Activated naive CD8-positive, alpha-beta T cell treated with anti-CD3 and anti-CD28 coated beads, Interleukin-2, amount 50 U/mL, for 24 hours (primary cell): ENCODE data around the gene CTAGE6.
"Not testable (repeated sequence)": the region's sequence is repeated elsewhere in the genome, so short reads cannot be mapped to it uniquely, and the experiment has no call there.

Source experiments
- ATAC-seq: fragments of 150-1000 bp; cut with Tn5 transposase; one replicate; pipeline ENCODE4 v1.10.0; 2021
- DNase-seq: peaks from one replicate; pipeline ENCODE4 v3.0.0; 2021
- H3K27ac Mint-ChIP-seq: one replicate; pipeline ENCODE4 v1.8.0; 2021; ENCODE audit warnings: mild to moderate bottlenecking, mixed read lengths
- H3K27me3 Mint-ChIP-seq: one replicate; pipeline ENCODE4 v1.8.0; 2021; ENCODE audit warnings: mixed read lengths
- H3K36me3 Mint-ChIP-seq: one replicate; pipeline ENCODE4 v1.8.0; 2021; ENCODE audit warnings: low read depth, mixed read lengths
- H3K4me1 Mint-ChIP-seq: one replicate; pipeline ENCODE4 v1.8.0; 2021; ENCODE audit warnings: mixed read lengths
- H3K4me3 Mint-ChIP-seq: one replicate; pipeline ENCODE4 v1.8.0; 2021; ENCODE audit warnings: mild to moderate bottlenecking, moderate library complexity, mixed read lengths
- H3K9me3 Mint-ChIP-seq: one replicate; pipeline ENCODE4 v1.8.0; 2021; ENCODE audit warnings: mixed read lengths

CTAGE6 gene

DNA sequence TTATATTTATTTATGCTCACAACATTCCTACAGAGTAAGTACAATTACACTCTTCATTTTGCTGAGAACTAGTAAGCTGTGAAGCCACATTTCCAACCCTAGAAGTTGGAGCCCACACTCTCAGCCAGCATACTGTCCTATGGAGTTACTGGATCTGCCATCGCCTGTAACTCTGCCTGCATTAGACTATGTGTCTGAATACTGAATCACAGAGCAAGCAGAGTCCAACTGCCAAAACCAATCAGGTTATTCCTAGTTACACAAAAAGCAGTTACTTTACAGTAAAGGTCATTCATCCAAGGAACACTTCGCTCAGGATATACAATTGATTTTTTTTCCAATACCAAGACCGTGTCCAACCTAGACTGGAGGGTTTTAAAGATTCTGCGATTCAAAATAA, 21.5 kb downstream of the CTAGE6 start:
- H3K9me3 Mint-ChIP-seq, result no peaks in the 10 kb centered on the region
- no peak for ATAC-seq
- no peak overlapping the region for H3K27ac Mint-ChIP-seq
- H3K27me3 Mint-ChIP-seq, result no peaks in the 10 kb centered on the region
- no peak overlapping the region for H3K4me3 Mint-ChIP-seq
- DNase-seq, result no peak
- H3K36me3 Mint-ChIP-seq, result peaks cover 4% of the 10 kb centered on the region
- peaks cover 5% of the 10 kb centered on the region for H3K4me1 Mint-ChIP-seq

DNA sequence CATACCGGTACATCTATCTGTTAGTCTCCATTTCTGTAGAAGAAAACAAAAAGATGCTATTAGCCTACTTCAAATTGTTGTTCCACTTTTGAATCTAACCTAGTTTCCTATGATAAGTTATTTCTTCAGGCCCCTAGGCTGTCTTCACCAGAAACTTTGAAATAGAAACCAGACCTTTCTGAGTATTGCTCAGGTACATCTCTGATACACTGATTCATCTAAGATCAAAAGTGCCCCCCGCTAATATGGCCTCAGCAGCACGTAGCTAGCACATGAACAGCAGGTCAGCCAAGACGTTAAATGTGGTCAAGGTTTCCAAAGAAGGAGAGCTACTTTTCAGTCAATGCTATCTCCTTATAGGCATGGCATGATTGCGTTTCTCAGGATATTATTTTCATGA, 23.6 kb downstream of the CTAGE6 start:
- Mint-ChIP-seq H3K36me3 (peaks cover 20% of the 10 kb centered on the region), H3K27me3 (no peaks in the 10 kb centered on the region), H3K9me3 (no peaks in the 10 kb centered on the region), H3K27ac (no peak overlapping the region), H3K4me3 (no peak overlapping the region), H3K4me1 (peaks cover 5% of the 10 kb centered on the region)
- DNase-seq (no peak), ATAC-seq (no peak)

DNA sequence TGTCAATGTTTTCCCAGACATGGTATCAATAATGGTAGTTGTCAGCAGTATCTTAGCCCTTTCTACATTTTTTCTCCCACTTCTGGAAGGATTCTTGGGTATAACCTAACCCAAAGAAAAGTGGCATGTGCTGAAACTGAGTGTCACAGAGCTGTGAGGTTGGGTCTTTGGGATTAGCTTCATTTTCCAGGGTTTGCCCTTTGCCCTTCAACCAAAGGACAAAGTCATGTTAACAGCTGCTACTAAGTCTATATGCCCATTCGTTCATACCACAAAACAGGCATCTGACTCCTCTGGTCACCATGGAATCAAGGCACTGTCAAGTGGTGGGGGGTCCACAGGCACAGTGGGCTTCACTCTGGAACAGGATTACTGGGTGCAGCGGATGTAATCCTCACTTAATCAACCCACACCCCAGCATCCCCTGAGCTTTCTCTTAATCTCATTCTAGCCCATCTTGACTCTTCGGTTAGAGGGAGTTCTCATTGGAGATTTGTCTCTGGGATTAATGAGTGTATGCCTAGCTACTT, 29.1 kb downstream of the CTAGE6 start:
- H3K27me3 Mint-ChIP-seq, result no peaks in the 10 kb centered on the region
- ATAC-seq (no peak), DNase-seq (no peak)
- H3K9me3 Mint-ChIP-seq, result no peaks in the 10 kb centered on the region
- H3K27ac Mint-ChIP-seq, result no peak overlapping the region
- H3K4me1 Mint-ChIP-seq, result peaks cover under 1% of the 10 kb centered on the region
- no peak overlapping the region for H3K4me3 Mint-ChIP-seq
- peaks cover 28% of the 10 kb centered on the region for H3K36me3 Mint-ChIP-seq

DNA sequence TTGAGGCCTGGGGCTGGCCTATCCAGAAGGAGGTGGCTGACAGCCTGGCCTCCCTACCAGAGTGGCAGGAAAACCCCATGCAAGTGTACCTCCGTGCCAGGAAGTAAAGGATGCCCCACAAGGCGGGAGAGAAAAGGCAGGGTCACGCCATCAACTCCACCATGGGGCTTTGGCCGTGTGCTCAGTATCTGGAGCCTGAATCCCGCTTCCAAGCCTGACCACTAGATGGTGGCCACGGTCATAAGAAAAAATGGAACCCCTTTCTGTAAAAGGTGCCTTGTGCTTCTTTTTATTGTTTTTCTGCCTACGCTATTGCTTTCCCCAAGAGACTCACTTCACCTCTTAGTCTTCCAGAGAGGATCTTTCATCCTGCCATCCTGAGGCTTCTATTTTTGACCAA, 29.9 kb downstream of the CTAGE6 start:
- H3K27me3 Mint-ChIP-seq, H3K4me1 Mint-ChIP-seq, H3K4me3 Mint-ChIP-seq, DNase-seq, H3K9me3 Mint-ChIP-seq, H3K27ac Mint-ChIP-seq: not testable (repeated sequence)
- peak; percentile 33 for ATAC-seq
- H3K36me3 Mint-ChIP-seq, result peaks cover 25% of the 10 kb centered on the region

DNA sequence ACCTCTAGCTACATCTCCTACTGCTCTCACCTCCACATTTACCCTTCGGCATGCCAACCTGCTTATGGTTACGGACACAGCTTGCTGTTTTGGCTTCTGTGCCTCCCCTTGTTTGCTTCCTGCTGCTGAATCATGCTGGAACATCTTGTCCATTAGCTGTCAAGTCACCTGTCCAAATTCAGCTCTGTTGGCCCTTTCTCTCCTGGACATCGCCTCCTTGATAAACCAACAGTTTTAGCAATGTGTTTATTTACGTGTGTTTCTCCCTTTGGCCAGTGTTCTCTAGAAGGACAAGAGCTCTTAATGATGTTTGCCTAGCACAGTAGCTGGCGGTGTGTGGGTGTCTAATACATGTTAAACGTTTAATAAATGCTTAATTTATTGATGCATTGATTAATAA, 31.4 kb downstream of the CTAGE6 start:
- not testable (repeated sequence) for H3K27ac Mint-ChIP-seq, DNase-seq, H3K9me3 Mint-ChIP-seq, H3K27me3 Mint-ChIP-seq, H3K4me3 Mint-ChIP-seq, H3K4me1 Mint-ChIP-seq, ATAC-seq
- H3K36me3 Mint-ChIP-seq, result peaks cover 25% of the 10 kb centered on the region

DNA sequence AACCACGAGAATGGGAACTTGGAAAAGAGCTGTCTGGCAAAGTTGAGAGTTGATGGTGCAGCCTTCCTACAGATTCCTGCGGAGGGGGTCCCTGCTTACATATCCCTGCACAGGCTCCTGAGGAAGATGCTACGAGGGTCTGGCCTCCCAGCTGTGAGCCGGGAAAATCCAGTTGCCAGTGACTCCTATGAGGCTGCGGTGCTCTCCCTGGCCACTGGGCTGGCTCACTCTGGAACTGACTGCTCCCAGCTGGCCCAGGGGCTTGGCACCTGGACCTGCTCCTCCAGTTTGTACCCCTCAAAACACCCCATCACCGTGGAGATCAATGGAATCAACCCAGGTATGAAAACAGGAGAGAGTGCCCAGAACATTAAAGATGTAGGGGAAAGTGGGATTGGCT, 37.2 kb downstream of the CTAGE6 start:
- H3K27ac Mint-ChIP-seq, H3K4me1 Mint-ChIP-seq, H3K9me3 Mint-ChIP-seq, ATAC-seq, DNase-seq, H3K4me3 Mint-ChIP-seq, H3K27me3 Mint-ChIP-seq, H3K36me3 Mint-ChIP-seq: not testable (repeated sequence)

DNA sequence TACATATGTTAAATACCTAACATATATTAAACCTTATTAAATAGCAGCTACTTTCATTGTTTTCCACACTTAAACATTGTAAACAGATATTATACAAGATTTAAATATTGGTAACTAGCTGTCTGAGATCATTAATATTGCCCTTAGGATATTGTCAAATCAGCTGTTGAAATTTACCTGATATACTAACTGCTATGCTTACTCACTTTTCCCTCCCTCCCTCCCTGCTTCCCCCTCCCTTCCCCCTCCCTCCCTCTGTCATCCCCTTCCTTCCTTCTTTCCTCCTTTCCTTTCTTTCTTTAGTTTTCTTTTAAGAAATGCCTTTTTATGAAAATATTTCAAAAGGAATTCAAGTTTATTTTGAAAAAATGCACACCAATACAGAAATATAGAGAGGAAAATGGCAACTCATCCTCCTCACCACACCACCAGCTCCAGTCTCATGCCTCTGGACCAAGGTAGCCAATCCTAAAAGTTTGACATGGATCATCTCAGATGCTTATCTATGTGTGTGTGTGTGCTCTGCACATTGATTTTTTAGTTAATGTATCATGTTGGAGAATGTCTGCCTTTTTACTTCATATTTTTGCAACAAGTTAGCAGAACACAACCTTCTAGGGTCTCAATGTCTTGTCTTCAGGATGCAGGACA, 41.8 kb downstream of the CTAGE6 start:
- H3K4me1 Mint-ChIP-seq, H3K36me3 Mint-ChIP-seq, H3K9me3 Mint-ChIP-seq, ATAC-seq, H3K4me3 Mint-ChIP-seq, H3K27ac Mint-ChIP-seq, H3K27me3 Mint-ChIP-seq, DNase-seq: not testable (repeated sequence)

DNA sequence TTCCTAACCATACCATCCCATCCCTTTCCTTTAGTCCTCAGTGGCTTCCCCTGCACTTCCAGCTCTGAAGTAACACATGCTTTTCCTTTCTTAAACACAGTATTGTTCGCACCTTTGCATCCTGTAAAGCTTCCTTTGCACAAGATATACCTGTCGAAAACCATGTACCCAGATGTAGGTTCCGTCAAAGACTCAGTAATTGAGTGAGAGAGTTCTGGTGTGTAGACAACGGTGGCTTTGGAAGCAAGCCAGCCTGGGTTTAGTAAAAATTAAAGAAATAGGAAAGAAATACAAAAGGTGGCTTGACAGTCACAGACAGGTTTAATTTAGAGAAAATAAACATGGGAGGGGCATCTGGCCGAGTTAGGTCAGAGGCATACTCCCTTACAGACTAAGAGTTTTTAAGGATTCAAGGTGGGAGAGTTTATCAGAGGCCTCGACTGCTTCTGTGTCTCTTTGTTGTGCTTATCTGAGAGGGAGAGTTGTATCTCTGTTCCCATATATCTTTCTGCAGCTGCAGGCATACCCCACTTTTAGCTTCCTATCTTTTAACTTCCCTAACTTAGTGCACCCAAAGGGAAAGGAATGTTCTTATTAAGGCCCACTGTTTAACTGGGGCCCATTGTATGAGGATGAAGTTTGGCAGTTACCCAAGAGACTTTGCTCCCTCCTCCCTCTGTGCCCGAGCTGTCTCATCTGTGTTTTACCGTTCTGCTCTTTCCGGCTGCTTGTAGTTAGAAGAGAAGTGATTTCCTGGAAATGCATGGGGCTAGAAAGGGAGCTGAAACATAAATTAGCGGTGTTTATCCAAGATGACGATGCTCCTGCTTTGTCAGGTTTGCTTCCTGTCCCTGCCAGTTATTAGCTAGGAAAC, 42.7 kb downstream of the CTAGE6 start:
- H3K4me3 Mint-ChIP-seq, H3K27me3 Mint-ChIP-seq, H3K4me1 Mint-ChIP-seq, H3K27ac Mint-ChIP-seq, DNase-seq, H3K36me3 Mint-ChIP-seq, H3K9me3 Mint-ChIP-seq: not testable (repeated sequence)
- peak; percentile 59 for ATAC-seq

DNA sequence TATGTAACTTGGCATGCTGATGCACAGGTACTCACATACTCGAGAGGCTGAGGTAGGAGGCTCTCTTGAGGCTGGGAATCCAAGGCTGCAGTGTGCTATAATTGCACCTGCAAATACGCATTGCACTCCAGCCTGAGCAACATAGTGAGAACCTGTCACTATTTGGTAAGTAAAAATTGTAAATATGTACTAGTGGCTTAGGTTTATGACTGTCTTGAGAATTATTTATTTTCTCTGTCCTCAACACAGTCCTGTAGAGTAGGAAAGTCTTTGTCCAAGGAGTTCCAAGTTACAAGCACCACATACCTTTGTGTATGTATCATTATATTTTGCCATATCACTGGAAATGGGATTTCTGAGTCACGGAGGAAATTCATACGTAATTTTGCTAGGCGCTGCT, 45.1 kb downstream of the CTAGE6 start:
- not testable (repeated sequence) for H3K4me3 Mint-ChIP-seq
- peak; percentile 20 for ATAC-seq

DNA sequence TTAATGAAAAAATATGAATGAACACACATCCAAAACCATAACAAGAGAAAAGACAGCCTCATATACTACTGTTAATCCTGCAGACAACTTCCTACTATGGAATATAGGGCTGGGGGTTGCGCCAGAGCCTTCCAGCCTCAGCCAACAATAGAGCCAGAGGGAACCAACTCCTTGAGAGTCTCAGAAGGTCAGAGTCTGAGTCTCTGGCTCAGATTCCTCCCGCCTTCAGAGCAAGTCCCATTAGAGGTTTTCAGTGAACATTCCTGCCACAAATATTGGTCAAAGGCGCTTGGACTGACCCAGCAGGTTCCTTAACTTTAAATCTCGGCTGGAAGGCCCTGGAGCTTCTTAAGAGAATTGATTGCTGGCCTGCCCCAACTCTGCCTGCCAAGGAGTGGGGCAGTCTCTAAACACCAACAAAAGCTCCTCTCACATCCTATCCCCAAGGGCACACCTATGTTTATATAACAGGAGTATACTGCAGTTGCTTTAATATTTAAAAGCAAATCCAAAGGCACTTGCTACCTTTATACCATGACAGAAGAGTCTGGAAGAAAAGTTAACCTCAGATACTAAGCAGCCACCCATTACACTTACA, 45.7 kb downstream of the CTAGE6 start:
- H3K4me1 Mint-ChIP-seq, ATAC-seq, H3K27me3 Mint-ChIP-seq, H3K36me3 Mint-ChIP-seq, DNase-seq, H3K27ac Mint-ChIP-seq, H3K9me3 Mint-ChIP-seq, H3K4me3 Mint-ChIP-seq: not testable (repeated sequence)

More for the DNA sequence above, 45.1 kb downstream of the CTAGE6 start:
- H3K9me3 Mint-ChIP-seq, H3K36me3 Mint-ChIP-seq, H3K27me3 Mint-ChIP-seq, DNase-seq, H3K27ac Mint-ChIP-seq, H3K4me1 Mint-ChIP-seq: not testable (repeated sequence)

DNA sequence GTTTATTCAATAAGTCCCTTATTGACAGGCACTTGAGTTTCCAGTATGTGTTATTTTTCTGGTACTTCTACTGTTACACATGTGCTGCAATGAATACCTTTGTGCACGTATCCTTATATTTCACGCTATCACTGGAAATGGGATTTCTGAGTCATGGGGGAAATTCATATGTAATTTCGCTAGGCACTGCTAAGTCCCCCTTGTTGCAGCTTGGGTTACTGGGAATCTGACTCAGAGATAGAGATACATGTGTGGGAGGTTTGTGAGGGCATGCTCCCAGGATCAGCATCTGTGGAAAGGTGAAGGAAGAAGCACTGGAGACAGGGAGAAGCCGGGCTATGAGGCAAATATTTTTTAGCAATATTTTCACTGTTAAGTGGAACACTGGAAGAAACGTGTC, 47.6 kb downstream of the CTAGE6 start:
- not testable (repeated sequence) for DNase-seq, H3K27me3 Mint-ChIP-seq, H3K4me1 Mint-ChIP-seq, H3K36me3 Mint-ChIP-seq, H3K9me3 Mint-ChIP-seq, H3K27ac Mint-ChIP-seq, H3K4me3 Mint-ChIP-seq
- ATAC-seq, result peak; percentile 72
